ENCODE results near the gene C12orf60. TPM values are rescaled to one million over a fixed set of nuclear protein-coding genes. Genes with fewer than 3 reads are reported as not detected.
"Not testable (repeated sequence)": the region's sequence is repeated elsewhere in the genome, so short reads cannot be mapped to it uniquely, and the experiment has no call there.

C12orf60 gene
- total RNA-seq (2014; rRNA removed; shearing (Covaris generic)): 0.69 and 2.0 TPM in 2 replicates

- peak; percentile 100 for DNase-seq (ENCODE audit: low read depth)
Measured at GRCh38 chr12:14803011-14803829, at the start of gene C12orf60, which contains the start of gene WBP11. TSS of gene C12orf60 (plus strand) at chr12:14803670. CDS start at chr12:14822936, 19,266 bp downstream. TSS of gene WBP11 (minus strand) at chr12:14803478. CDS start at chr12:14801383, 2,095 bp downstream.

DNA sequence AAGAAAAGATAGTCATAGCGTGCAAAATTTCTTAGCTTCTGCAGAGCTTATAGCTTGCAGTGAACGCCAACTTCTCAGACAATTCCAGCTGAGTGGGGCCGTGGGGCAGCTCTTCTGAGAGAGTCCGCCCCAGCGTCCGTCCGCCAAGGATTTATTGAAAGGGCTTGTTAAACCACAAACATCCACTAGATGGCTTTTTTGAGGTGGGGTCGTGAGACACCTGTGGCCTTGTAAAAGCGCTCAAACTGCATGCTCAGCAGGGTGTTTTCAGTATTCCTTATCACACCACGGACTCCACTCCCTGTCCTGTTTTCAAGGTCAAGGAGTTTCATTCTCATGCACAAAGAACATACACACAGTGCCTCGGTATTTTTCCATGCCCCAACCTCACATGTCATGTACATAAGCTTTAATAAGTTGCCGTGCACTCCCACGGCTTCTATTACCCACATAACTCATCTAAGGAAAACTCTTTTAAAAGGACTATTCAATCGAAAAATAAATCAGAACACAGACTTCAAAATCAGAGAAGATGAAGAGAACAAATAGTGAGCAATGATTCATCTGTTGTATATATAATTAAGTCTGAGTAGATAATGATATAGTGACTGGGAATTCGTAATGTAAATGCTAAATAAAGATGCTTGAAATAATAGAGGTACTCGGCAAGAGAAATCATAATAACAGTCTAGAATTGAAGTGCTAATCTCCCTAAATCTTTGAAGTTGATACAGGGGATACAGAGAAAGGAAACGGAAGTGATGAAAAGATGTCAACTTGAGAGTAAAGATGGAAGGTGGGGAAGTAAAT, 46.9 kb upstream of the C12orf60 start:
- DNase-seq (ENCODE audit: low read depth): no peak

DNA sequence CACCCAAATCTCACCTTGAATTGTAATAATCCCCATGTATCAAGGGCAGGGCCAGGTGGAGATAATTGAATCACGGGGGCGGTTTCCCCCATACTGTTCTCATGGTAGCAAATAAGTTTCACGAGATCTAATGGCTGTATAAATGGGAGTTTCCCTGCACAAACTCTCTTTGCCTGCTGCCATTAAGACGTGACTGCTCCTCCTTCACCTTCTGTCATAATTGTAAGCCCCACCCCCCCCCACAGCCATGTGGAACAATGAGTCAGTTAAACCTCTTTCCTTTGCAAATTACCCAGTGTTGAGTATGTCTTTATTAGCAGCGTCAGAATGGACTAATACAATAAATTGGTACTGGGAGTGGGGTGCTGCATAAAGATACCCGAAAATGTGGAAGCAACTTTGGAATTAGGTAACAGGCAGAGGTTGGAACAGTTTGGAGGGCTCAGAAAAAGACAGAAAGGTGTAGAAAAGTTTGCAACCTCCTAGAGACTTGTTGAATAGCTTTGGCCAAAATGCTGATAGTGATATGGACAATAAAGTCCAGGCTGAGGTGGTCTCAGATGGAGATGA, 43.7 kb upstream of the C12orf60 start:
- DNase-seq (ENCODE audit: low read depth): not testable (repeated sequence)

DNA sequence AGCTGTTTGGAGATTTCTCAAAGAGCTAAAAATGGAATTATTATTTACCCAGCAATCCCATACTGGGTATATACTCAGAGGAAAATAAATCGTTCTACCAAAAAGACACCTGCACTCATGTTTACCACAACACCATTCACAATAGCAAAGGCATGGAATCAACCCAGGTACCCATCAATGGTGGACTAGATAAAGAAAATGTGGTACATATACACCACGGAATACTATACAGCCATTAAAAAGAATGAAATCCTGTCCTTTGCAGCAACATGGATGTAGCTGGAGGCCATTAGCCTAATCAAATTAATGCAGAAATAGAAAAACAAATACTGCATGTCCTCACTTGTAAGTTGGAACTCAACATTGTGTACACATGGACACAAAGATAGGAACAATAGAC, 38.1 kb upstream of the C12orf60 start:
- DNase-seq (ENCODE audit: low read depth): no peak

- DNase-seq (ENCODE audit: low read depth): not testable (repeated sequence)
Measured at GRCh38 chr12:14766020-14766419, 37.5 kb upstream of the C12orf60 start.

- peak; percentile 18 for DNase-seq (ENCODE audit: low read depth)
Measured at GRCh38 chr12:14766649-14767215, 36.7 kb upstream of the C12orf60 start.

DNA sequence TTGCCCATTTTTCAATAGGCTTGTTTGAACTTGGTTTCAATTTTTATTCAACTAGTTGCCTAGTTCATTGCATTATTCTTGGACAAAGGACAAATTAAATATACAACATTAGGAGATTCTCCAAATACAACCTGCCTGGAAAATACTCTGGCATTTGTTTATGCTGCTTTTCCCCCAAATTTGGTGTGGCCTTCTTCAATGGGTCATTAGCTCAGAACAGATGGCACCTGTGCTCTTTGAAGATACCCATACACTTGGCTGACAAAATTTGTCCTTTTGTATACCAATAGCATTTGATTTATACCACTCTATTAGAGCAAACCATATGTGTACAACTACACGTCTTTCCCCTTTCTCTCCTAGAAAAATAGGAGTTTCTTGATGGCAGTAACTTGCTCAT, 35.9 kb upstream of the C12orf60 start:
- DNase-seq (ENCODE audit: low read depth): no peak

- peak; percentile 54 for DNase-seq (ENCODE audit: low read depth)
Measured at GRCh38 chr12:14768823-14769405, 34.6 kb upstream of the C12orf60 start.

DNA sequence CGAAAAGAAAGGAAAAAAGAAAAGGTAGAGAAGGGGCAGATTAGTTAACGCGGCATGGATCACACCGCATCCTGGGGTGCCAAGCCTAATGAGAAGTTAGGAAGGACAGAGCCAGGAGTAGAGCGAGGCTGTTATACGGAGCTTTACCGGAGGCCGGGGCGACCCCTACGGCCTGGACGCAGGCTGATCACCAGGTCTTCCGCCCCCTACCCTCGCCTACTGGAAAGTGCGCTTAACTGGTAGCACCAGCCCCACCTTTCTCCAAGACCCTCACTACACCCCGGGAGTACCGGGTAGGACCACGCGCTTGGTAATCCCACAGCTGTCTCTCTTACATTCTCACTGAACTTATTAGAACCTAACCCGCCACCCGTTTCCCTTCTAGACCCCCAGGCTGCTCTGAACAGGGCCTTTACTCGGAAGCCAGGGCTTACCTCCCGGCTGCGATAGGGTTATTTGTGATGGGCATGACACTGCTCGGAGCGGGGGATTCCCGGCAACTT, 34.0 kb upstream of the C12orf60 start:
- DNase-seq (ENCODE audit: low read depth): no peak

- DNase-seq (ENCODE audit: low read depth): peak; percentile 76
Measured at GRCh38 chr12:14769969-14770495, 33.4 kb upstream of the C12orf60 start.

- peak; percentile 95 for DNase-seq (ENCODE audit: low read depth)
Measured at GRCh38 chr12:14770496-14771461, 32.7 kb upstream of the C12orf60 start.

- DNase-seq (ENCODE audit: low read depth): peak; percentile 23
Measured at GRCh38 chr12:14771651-14772137, 31.8 kb upstream of the C12orf60 start.

- no peak for DNase-seq (ENCODE audit: low read depth)
Measured at GRCh38 chr12:14772946-14773345, 30.5 kb upstream of the C12orf60 start.

DNA sequence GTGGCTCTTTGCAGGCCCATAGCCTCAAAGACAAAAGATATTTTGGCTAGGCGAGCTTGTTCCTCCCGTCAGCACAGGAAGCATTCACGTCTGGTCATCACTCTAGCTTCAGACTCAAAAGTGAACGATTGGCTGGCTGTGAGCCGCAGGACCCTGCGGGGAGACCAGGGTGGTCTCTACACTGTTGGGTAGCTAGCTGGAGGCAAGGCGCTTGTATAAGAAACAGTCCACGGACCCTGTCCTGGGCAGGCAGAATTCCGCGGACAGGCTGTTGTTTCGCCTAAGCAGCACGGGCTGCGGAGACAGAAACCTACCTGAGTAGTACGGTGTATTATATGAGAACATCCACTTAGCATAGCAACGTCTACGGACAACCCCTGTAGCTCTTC, 29.8 kb upstream of the C12orf60 start:
- DNase-seq (ENCODE audit: low read depth): no peak

DNA sequence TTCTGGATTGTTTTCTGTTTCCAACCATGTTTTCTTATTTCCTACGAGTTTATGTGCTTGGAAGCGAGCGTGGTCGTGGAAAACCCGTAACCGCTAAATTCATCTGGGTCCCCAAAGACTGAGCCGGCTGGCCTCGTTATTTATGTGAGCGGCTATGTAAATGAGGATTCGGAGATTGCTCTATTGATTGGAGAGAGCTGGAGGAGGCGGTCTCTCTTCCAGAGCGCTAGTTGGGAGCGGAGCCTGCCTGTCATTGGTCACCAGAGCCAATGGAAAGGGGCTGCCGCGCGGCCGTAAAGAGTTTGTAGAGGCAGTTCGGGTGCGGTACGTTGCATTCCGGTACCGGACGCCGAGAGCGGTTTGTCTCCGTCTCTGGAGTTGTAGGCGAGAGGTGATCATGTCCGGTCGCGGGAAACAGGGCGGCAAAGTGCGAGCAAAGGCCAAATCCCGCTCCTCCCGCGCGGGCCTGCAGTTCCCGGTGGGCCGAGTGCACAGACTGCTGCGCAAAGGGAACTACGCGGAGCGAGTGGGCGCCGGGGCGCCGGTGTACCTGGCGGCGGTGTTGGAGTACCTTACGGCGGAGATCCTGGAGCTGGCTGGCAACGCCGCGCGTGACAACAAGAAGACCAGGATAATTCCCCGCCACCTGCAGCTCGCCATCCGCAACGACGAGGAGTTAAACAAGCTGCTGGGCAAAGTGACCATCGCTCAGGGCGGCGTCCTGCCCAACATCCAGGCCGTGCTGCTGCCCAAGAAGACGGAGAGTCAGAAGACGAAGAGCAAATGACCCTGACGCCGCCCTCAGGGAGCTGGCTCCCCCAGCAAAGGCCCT, 29.2 kb upstream of the C12orf60 start:
- DNase-seq (ENCODE audit: low read depth): peak; percentile 96

GRCh38 chr12:14774906-14775635, 28.4 kb upstream of the C12orf60 start:
- DNase-seq (ENCODE audit: low read depth): peak; percentile 63

DNA sequence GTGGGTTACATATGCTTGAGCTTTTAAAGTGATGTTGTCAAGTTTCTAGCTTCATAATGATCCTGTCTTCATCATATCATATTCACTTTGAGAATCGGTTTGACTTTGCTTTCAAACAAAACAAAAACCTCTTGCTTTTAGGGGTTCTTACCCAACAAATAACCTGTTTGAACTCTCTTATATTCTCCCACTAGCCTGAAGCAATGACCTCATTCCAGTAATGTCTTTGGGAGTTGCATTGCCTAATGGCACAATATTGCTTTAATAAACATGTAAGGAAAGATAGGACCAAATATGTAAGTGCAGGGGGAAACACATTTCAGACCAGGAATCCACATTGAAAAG, 27.9 kb upstream of the C12orf60 start:
- DNase-seq (ENCODE audit: low read depth): peak; percentile 42

Data from M059J (cell line).